AG09319 (cell line): ENCODE results near the gene PPT2.

ENCODE experiments used
- DNase-seq: peaks from one replicate; pipeline ENCODE4 v3.0.0-alpha.2; 2010; ENCODE audit warnings: low read depth; ENCODE audit errors: extremely low read depth
- CTCF ChIP-seq: IDR thresholded peaks from 2 replicates; pipeline ENCODE4 v1.5.1; 2011; ENCODE audit warnings: low read depth, mild to moderate bottlenecking, inconsistent platforms, low read length, moderate library complexity

The PPT2 gene

GRCh38 chr6:32115623-32116022 lies 38.3 kb upstream of the PPT2 start:
- no peak for TF ChIP-seq CTCF
- DNase-seq: no peak

- DNase-seq: no peak
- peak; percentile 47 for TF ChIP-seq CTCF
Observed at GRCh38 chr6:32116674-32117073, 37.3 kb upstream of the PPT2 start.

DNA sequence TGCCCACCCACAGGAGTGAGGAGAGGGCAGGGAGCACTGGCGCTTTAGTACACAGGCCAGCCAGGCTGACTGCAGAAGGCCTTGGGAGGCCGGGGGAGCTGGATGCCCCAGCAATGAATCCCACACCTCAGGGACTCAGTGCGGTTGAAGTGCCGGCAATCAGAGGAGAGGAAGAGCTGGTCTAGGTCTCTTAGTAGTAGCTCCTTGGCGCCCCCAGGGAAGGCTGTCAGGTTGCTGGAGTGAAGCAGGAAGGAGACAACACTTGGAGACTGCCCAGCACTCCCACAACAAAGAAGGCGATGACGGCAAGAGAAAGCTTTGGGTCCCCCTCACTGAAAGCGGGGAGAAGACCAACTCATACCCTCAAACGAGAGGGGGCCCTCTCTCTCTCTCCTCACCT lies 36.5 kb upstream of the PPT2 start:
- no peak for DNase-seq

GRCh38 chr6:32118782-32119628 lies 34.9 kb upstream of the PPT2 start:
- TF ChIP-seq CTCF: peak; percentile 99
- DNase-seq: peak; percentile 79

More for the DNA sequence above, 36.5 kb upstream of the PPT2 start:
- TF ChIP-seq CTCF: no peak

- DNase-seq: no peak
- TF ChIP-seq CTCF: no peak
Observed at GRCh38 chr6:32120573-32121059, 33.3 kb upstream of the PPT2 start.

GRCh38 chr6:32123681-32124080 lies 30.3 kb upstream of the PPT2 start:
- no peak for TF ChIP-seq CTCF
- DNase-seq: no peak

GRCh38 chr6:32126880-32127279 lies 27.1 kb upstream of the PPT2 start:
- no peak for TF ChIP-seq CTCF
- DNase-seq: no peak
